ENCODE results near the gene KRTAP3-1.
"Not testable (repeated sequence)": the region's sequence is repeated elsewhere in the genome, so short reads cannot be mapped to it uniquely, and the experiment has no call there.

KRTAP3-1 gene

DNA sequence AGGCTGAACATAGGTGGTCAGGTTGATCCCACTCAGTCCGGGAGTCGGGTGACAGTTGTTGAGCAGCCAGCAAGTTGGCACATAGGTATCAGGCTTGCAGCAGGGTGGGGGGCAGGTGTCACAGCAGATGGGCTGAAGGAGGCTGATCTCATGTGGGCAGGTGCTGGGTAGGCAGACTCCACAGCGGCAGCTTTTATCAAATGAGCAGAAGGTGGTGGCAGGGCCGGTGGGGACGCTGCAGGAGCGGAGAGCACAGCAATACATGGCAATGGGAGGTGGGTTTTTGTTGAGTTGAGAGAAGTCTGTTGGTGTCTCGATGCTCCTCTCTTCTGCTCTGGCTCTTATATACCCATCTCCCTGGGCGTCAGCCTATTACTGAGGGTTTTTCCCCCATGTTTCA is at the start of gene KRTAP3-1:
Gene KRTAP3-1 (minus strand): TSS at position 318 of the 400 bp plus-strand sequence. CDS start 54 bp downstream, at position 264.
- no peak for DNase-seq (ENCODE audit: low read depth in 4 of 4, low spot score in 1 of 4)

DNA sequence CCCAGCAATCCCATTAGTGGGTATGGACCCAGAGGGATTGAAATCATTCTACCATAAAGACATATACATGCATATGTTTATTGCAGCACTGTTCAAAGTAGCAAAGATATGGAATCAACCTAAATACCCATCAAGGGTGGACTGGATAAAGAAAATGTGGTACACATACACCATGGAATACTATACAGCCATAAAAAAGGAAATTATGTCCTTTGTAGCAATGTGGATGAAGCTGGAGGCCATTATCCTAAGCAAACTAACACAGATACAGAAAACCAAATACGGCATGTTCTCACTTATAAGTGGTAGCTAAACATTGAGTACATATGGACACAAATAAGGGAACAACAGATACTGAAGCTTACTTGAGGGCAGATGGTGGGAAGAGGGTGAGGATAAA is 48.6 kb upstream of the KRTAP3-1 start:
- DNase-seq (ENCODE audit: low read depth in 4 of 4, low spot score in 1 of 4): no peak

DNA sequence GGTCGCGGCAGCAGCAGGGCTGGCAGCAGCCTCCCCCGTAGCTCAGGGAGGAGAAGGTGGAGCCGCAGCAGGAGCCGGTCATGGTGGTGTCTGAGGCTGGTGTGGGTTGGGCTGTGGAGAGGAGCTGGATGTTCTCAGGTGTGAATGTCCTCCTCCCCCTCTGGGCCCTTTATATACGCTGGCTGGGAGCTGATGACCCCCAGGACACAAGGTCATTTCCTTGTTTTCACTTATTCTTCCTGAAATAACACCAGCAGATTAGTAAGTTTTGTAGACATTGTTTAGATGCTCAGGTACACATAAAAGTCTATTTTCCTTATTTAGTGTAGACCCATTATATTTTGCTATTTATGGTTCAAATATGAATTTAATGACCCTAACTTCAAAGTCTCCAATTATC is 46.2 kb upstream of the KRTAP3-1 start, which contains the start of gene KRTAP2-2:
Gene KRTAP2-2 (minus strand): TSS at position 101 of the 400 bp plus-strand sequence. CDS start 19 bp downstream, at position 82.
- not testable (repeated sequence) for DNase-seq (ENCODE audit: low read depth in 4 of 4, low spot score in 1 of 4)

DNA sequence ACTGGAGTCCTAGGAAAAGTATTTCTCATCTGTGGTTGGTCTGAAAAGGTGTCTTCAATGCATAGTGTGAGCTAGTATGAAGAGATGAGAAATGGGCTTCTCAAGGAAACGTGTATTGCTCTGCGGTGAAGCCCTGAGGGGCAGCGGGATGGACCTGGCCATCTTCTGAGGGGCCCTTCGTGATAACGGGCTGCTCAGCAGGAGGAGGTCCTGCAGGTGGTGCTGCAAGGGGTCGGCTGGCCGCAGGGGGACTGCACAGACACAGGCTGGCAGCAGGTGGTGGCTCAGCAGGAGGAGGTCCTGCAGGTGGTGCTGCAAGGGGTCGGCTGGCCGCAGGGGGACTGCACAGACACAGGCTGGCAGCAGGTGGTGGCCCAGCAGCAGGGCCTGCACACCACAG is 45.6 kb upstream of the KRTAP3-1 start:
- DNase-seq (ENCODE audit: low read depth in 4 of 4, low spot score in 1 of 4): not testable (repeated sequence)

DNA sequence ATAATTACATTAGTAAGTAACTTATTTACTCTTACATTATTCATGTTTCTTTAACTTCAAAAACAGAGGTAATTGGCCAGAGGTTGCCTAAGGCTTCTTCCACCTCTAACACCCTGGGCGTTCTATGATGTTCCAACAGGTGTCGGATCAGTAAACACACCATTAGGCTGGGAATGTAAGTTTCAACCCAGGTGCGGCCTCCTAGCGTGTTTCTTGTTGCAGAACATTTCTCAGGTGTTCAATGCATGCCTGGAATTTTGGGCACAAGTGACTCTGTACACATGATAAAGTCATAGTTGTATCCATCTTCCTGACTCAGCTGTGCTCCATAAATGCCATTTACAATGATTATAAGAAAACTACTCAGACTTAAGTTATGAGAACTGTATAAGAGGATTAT is 45.1 kb upstream of the KRTAP3-1 start:
- no peak for DNase-seq (ENCODE audit: low read depth in 4 of 4, low spot score in 1 of 4)

DNA sequence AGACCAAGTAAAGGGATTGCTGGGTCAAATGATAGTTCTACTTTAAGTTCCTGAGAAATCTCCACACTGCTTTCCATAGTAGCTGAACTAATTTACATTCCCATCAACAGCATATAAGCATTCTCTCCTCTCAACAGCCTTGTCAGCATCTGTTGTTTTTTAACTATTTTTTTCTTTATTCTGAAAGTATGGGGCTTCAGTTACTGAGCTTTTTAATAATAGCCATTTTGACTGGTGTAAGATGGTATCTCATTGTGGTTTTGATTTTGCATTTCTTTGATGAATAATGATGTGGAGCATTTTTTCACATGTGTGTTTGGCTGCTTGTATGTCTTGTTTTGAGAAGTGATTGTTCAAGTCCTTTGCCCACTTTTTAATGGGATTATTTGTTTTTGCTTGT is 43.6 kb upstream of the KRTAP3-1 start:
- DNase-seq (ENCODE audit: low read depth in 4 of 4, low spot score in 1 of 4): no peak

DNA sequence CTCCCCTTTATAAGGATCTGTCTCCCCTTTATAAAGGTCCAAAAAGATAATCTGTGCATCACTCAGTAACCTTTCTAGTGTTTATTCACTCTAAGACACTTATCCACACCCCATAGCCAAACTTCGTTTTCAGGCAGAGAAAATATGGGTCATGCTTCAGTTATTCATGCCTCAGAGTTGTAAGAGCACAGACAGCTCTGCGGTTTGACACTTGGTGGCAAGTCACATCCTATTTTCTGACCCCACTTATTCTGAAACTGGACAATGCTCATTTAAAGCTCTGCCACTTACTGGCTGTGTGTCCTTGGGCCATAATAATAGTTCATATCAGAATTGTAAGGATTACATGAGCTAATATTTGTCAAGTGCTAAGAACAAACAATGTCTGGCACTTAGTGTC is 40.2 kb upstream of the KRTAP3-1 start:
- no peak for DNase-seq (ENCODE audit: low read depth in 4 of 4, low spot score in 1 of 4)

DNA sequence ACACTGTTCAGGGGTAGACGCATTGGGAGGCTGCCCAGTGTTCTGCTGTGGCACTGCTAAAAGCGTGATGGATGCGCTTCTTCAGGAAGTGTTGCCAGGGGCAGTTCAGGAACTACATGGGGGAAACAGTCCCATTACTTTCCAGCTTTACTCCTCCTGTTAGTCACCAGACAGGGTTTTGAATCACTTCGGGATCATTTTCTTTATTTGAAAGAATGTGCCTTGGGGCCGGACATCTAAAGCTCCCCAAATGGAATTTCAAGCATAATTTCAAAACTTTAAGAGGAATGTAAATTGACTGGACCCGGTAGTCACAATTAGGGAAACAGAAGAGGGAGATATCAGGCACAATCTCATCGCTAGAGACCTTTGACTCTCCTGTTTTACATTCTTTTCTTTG is 39.5 kb upstream of the KRTAP3-1 start:
- no peak for DNase-seq (ENCODE audit: low read depth in 4 of 4, low spot score in 1 of 4)

DNA sequence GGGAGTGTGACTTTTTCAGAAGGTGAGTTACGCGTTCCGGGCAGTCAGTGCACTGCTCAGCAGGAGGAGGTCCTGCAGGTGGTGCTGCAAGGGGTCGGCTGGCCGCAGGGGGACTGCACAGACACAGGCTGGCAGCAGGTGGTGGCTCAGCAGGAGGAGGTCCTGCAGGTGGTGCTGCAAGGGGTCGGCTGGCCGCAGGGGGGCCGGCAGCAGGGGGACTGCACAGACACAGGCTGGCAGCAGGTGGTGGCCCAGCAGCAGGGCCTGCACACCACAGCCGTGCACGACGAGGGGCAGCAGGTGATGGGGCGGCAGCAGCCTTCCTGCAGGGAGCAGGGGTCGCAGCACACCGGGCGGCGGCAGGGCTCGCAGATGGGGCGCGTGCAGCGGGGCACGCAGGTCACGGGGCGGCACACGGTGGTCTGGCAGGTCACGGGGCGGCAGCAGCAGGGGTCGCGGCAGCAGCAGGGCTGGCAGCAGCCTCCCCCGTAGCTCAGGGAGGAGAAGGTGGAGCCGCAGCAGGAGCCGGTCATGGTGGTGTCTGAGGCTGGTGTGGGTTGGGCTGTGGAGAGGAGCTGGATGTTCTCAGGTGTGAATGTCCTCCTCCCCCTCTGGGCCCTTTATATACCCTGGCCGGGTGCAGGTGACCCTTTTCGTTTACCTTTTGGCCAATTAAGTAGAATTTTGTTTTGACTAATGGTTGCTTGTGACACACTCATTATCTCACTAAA is 38.0 kb upstream of the KRTAP3-1 start, which contains the start of gene KRTAP2-1:
Gene KRTAP2-1 (minus strand): TSS at position 582 of the 731 bp plus-strand sequence. CDS start 49 bp downstream, at position 533.
- not testable (repeated sequence) for DNase-seq (ENCODE audit: low read depth in 4 of 4, low spot score in 1 of 4)

DNA sequence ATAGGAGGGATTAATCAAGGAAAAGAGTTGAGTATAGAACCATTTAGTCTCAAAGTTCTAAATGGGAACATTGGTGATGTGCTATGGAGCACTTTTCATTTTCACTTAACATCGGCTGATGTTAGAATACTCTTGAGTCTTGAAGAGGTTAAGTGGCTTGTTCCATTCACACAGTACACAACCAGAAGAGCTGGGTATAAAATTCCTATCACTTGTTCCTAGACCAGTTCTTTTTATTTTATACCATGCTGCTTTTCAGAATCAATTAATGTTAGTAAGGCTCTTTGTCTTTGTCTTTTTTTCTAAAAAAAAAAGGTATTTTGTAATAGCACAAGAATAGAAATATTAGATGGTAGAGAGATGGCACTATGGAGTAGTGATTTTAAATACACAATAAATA is 34.0 kb upstream of the KRTAP3-1 start:
- no peak for DNase-seq (ENCODE audit: low read depth in 4 of 4, low spot score in 1 of 4)

DNA sequence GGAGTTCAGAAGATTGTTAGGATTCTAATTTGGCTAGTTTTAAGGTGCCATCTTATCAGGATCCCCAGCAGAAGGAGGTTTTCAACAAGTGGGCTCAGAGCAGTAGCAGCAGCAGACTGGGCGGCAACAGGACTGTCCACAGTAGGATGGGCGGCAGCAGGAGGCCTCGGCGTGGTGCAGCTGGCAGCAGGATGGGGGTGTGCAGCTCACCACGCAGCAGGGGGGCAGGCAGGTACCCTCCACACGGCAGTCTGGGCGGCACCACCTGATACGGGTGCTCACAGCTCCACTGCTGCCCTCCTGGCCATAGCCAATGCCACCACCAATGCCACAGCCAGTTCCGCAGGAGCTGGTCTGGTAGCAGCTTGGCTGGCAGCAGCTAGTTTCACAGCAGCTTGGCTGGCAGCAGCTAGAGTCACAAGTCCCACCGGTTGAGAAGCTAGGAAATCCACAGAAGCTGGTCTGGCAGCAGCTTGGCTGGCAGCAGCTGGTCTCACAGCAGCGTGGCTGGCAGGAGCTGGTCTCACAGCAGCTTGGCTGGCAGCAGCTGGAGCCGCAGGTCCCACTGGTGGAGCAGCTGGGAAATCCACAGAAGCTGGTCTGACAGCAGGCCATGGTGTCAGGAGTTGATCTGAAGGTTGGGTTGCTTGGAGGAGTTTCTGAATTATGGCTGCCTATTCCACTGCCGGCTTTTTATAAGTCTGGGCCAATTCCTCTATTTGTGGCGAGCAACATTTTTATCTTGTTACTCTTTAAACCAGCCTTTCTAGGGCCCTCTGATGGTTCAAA is 32.0 kb upstream of the KRTAP3-1 start, which contains the start of gene KRTAP1-1:
Gene KRTAP1-1 (minus strand): TSS at position 668 of the 789 bp plus-strand sequence. CDS start 53 bp downstream, at position 615.
- DNase-seq (ENCODE audit: low read depth in 4 of 4, low spot score in 1 of 4): not testable (repeated sequence)

DNA sequence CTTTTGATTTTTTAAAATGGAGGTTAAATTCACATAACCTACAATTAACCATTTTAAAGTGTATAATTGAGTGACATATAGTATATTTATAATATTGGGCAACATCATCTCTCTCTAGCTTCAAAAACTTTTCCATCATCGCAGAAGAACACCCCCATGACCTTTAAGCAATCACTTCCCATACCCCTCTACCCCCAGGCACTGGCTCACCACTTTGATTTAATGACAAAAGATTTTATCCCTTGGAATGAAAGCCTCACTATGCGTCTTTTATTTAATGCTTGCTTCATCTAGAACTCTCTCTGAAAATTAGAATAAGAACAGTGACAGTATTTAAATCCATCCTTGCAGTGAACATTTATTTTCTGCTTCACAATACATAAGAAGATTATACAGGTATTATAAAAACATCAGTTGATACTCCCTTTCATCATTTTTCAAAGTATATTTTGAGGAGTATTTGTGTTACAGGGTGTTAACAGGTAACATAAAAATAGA is 29.0 kb upstream of the KRTAP3-1 start:
- DNase-seq (ENCODE audit: low read depth in 4 of 4, low spot score in 1 of 4): no peak

DNA sequence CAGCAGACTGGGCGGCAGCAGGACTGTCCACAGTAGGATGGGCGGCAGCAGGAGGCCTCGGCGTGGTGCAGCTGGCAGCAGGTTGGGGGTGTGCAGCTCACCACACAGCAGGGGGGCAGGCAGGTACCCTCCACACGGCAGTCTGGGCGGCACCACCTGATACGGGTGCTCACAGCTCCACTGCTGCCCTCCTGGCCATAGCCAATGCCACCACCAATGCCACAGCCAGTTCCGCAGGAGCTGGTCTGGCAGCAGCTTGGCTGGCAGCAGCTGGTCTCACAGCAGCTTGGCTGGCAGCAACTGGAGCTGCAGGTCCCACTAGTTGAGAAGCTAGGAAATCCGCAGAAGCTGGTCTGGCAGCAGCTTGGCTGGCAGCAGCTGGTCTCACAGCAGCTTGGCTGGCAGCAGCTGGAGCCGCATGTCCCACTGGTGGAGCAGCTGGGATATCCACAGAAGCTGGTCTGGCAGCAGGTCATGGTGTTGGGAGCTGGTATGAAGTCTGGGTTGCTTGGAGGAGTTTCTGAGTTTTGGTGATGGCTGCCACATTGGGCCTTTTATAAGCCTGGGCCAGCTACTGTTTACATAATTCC is 25.5 kb upstream of the KRTAP3-1 start, which contains the start of gene KRTAP1-3:
Gene KRTAP1-3 (minus strand): TSS at position 529 of the 590 bp plus-strand sequence. CDS start 53 bp downstream, at position 476.
- not testable (repeated sequence) for DNase-seq (ENCODE audit: low read depth in 4 of 4, low spot score in 1 of 4)

DNA sequence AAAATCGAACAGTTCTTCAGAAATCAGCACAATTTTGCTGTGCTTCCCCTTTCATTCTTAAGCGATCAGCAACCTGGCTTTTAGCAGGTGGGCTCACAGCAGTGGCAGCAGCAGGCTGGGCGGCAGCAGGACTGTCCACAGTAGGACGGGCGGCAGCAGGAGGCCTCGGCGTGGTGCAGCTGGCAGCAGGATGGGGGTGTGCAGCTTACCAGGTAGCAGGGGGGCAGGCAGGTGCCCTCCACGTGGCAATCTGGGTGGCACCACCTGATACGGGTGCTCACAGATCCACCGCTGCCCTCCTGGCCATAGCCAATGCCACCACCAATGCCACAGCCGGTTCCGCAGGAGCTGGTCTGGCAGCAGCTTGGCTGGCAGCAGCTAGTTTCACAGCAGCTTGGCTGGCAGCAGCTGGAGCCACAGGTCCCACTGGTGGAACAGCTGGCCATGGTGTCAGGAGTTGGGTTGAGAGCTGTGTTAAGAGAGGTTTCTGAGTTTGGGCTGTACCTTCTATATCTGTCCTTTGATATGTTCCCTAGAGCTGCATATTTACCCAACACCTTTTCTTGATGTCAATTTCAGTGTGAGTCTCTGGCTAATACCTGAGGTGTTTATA is 20.8 kb upstream of the KRTAP3-1 start, which contains the start of gene KRTAP1-4:
Gene KRTAP1-4 (minus strand): TSS at position 563 of the 613 bp plus-strand sequence. CDS start 117 bp downstream, at position 446.
- DNase-seq (ENCODE audit: low read depth in 4 of 4, low spot score in 1 of 4): no peak

DNA sequence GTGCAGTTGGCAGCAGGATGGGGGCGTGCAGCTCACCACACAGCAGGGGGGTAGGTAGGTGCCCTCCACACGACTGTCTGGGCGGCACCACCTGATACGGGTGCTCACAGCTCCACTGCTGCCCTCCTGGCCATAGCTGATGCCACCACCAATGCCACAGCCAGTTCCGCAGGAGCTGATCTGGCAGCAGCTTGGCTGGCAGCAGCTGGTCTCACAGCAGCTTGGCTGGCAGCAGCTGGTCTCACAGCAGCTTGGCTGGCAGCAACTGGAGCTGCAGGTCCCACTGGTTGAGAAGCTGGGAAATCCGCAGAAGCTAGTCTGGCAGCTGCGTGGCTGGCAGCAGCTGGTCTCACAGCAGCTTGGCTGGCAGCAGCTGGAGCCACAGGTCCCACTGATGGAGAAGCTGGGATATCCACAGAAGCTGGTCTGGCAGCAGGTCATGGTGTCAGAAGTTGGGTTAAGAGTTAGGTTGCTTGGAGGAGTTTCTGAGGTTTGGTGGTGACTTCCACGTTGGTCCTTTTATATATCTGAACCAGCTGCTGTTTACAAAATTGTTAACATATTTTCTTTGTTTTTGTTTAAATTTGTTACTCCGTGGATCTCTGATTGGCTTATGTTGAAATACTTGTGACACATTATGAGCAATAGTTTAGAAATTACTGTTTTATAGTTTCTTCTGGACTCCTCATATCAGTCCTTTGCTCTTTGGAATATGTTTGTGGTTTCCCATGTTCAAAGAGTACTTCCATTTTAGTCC is 18.0 kb upstream of the KRTAP3-1 start, which contains the start of gene KRTAP1-5:
Gene KRTAP1-5 (minus strand): TSS at position 494 of the 757 bp plus-strand sequence. CDS start 53 bp downstream, at position 441.
- DNase-seq (ENCODE audit: low read depth in 4 of 4, low spot score in 1 of 4): no peak

DNA sequence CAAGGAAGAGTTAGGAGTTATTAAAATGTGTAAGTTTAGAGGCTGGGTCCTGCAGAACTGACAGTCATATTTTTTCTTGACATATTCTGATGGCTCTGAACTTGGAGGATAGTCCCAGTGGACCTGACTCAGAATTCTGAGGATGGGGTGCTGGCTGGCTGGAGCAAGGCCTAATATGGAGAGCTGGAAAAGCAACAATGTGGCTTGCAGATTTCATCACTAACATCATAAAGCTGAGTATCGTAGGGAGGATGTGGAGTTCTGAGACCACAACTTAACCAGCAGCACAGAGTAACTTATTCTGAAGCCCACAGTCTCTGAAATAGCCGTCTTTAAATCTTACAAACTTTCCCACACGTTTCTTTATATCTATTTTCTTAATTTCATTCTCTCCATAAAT is 15.8 kb upstream of the KRTAP3-1 start:
- no peak for DNase-seq (ENCODE audit: low read depth in 4 of 4, low spot score in 1 of 4)

DNA sequence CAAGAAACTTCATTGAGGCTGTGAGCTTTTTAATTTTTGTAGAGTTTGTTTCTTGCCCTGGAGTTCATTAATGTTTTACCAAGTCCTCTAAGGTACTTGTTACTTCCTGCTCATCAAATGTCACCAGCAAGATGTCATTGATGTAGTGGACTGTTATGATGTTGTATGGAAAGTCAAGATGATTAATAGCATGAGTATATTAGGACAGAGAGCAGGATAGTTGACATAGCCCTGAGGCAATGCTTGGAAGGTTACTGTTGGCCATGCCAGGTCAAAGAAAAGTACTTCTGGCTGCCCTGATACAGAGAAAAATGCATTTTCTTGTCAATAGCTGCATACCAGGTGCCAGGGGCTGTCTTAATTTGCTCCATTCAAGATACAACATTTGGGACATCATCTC is 11.4 kb upstream of the KRTAP3-1 start:
- DNase-seq (ENCODE audit: low read depth in 4 of 4, low spot score in 1 of 4): no peak

DNA sequence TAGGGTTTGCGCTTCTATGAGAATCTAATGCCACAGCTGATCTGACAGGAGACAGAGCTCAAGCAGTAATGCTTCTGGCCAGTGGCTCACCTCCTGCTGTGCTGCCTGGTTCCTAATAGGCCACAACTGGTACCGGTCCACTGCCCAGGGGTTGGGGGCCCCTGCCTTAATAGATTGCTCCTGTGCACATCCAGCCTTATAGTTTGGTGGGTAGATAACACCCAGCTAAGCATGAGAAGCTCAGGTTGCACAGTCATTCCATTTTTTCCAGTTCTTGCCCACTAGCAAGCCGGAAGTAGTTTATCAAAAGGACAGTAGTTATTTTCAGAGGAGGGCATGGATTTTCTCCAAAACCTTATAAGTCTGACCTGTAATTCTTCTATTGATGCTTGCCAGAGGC is 10.5 kb upstream of the KRTAP3-1 start:
- DNase-seq (ENCODE audit: low read depth in 4 of 4, low spot score in 1 of 4): no peak

DNA sequence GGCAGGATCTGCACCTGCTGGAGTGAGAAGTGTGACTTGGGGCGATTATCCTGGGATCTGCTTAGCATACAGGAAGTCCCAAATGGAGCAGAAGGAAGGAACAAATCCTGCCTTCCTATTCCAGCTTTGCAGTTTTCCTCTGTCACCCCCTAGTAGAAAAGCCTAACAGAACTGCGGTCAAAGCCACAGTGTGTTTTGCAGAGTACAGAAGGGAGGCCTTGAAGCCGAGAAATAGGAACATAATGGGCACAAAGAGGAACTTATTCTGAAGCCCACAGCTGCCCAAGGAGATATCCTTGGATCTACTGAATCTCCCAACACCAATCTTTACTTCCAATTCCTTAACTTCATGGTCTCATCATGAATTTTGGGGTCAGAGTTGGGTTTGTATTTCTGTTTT is 9.6 kb upstream of the KRTAP3-1 start:
- DNase-seq (ENCODE audit: low read depth in 4 of 4, low spot score in 1 of 4): no peak

All from stimulated activated CD4-positive, alpha-beta T cell treated with anti-CD3 and anti-CD28 coated beads, Interleukin-1b, Interleukin-23, amount 100 ng/mL, for 24 hours (primary cell).